Stimulated activated CD8-positive, alpha-beta memory T cell treated with anti-CD3 and anti-CD28 coated beads, Interleukin-7, amount 100 ng/mL, for 4 hours (primary cell): ENCODE measurements around the gene CCDC179.

ENCODE experiments used
- DNase-seq, 2 donors: peaks; one replicate each; pipeline ENCODE4 v3.0.0-alpha.2; 2020; ENCODE audit warnings: low read depth in 2 of 2

Gene CCDC179

DNA sequence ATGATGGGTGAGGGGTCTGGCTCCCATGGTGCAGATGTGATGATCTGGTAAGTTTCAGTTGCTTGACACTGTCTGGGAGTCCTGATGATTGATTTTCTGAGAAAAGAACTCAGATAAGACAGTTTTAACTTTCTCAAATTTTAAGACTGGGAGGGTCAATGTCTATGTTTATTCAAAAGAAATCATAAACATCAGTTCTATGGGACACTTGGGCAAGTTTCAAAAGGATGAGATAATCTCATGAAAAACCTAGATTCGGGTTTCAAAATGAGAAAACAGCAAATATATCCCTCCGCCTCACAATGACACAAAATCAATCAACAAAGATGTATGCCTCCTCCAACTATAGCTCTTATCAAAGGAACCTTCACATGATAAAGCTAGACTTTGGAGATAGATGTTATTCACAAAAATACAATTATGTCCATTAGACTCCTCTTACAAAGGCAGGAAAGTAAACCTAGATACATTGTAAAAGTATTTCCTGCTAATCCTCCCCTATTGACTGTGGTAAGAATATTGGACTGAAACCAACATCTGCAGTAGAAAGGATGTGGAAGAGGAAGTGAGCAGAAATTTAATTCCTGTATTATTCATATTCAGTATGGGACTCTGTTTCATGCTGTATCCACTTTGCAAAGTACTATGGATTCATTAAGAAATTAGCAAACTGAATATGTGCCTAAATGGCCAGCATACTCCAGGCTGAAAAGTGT, 52.3 kb downstream of the CCDC179 start:
- no peak for DNase-seq

DNA sequence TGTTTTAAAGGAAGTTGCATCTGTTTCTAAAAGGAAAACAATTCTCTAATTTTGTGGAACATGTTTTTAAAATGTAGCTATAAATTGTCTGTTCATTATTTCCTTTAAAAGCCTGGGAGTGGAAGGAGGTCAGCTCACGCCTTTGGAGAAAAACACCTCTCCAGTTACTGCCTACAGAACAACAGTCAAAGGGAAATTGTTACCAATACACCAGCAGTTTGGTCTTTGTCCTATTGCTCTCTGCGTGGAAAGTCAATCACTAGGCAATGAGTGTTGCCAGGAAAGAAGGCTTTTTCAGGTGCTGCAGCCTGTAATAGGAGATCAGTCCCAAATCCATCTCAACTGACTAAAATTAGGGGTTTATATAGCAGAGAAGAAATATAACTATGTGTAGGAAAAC, 52.9 kb downstream of the CCDC179 start:
- DNase-seq = no peak

DNA sequence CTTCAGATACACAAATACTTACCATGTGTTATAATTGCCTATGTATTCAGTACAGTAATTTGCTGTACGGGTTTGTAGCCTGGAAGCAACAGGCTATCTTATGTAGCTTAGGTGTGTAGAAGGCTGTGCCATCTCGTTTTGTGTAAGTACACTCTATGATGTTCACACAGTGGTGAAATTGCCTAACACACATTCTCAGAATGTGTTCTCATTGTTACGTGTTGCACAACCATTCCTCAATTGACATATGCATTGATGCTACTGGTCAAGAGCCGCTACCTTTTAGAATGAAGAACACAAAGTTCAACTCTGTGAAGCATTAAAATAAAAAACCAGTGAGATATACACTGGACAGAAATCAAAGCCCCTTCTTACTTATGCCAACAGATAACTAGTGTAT, 57.4 kb downstream of the CCDC179 start:
- no peak for DNase-seq

DNA sequence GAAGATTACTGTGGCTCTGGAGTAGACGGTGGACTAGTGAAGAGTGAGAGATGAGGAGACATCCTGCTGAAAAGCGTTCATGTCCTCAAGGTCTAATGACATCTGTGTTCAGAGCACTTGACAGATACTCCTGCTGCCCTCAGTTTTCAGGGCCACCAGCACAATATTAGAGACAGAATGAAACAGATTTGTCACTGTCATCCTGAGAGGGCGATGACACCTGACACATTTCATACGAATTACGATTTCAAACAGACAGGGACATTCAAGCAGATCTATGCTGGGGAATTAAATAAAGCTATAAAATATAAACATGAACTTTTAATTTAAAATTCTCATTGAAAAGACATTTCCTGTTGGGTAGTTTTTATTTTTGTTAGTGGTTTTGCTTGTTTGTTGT, 59.8 kb downstream of the CCDC179 start:
- no peak for DNase-seq

DNA sequence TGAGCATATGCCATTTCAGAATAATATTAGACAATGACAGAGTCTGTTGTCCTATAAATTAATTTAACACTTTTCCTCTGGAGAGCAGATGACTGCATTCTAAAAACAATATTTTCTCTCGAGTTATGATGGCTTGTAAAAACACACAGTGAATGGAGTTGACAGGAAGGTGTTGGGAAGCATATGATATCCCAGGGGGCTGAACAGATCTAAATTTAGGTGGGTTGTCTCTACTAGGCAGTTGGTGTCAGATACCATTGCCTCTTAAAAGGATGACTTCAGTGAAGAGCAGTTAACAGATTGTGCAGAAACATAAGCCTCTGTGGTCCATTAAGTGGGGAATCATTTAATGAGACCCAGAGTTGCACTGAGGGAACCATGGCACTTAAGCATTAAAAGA, 61.4 kb downstream of the CCDC179 start:
- no peak for DNase-seq

DNA sequence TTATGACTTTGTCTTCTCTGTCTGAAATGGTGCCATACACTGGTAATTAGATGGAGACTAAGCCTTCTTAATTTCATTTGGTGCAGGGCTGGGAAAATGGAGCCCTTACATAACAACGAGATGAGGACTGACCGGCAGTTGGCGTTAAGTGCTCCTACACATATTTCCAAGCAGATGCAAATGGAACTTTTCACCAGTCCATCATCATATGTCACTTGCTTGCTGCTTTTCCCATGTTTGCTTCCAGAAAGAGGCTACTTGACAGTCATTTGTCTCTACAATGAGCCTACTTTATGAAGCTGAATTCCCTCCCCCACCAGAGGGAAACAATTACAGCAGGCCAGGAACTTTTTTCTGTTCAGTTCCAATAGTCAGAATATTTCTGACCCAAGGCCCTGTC, 63.2 kb downstream of the CCDC179 start:
- DNase-seq = no peak
